Activated CD4-positive, alpha-beta T cell treated with anti-CD3 and anti-CD28 coated beads for 36 hours (primary cell): ENCODE results near the gene IFNA2. TPM values are rescaled to one million over a fixed set of nuclear protein-coding genes. Genes with fewer than 3 reads are reported as not detected.
"Not testable (repeated sequence)": the region's sequence is repeated elsewhere in the genome, so short reads cannot be mapped to it uniquely, and the experiment has no call there.

Experiments used
- ATAC-seq: fragments of 200-7000 bp; cut with Tn5 transposase; one replicate; pipeline ENCODE4 v1.10.0; 2021; ENCODE audit warnings: mild to moderate bottlenecking, moderate library complexity
- CTCF ChIA-PET: fragments of 350-600 bp; sonication (Branson Sonifier 250); formaldehyde crosslinking; loops from one replicate; lab custom pipeline; 2021; ENCODE audit warnings: antibody characterized with exemption; lab: Charles Lee
- POLR2A ChIA-PET: fragments of 350-600 bp; sonication (Branson Sonifier 250); formaldehyde crosslinking; loops from one replicate; lab custom pipeline; 2021; ENCODE audit warnings: antibody characterized with exemption, inconsistent platforms; lab: Charles Lee
- DNase-seq: peaks from one replicate; pipeline ENCODE4 v3.0.0-alpha.2; 2020
- H3K27ac Mint-ChIP-seq: one replicate; pipeline ENCODE4 v1.8.0; 2021; ENCODE audit warnings: mixed read lengths
- H3K27me3 Mint-ChIP-seq: one replicate; pipeline ENCODE4 v1.8.0; 2021; ENCODE audit warnings: mixed read lengths
- H3K36me3 Mint-ChIP-seq: one replicate; pipeline ENCODE4 v1.8.0; 2021; ENCODE audit warnings: low read depth, mixed read lengths
- H3K4me1 Mint-ChIP-seq: one replicate; pipeline ENCODE4 v1.8.0; 2021; ENCODE audit warnings: mixed read lengths
- H3K4me3 Mint-ChIP-seq: one replicate; pipeline ENCODE4 v1.8.0; 2021; ENCODE audit warnings: mild to moderate bottlenecking, moderate library complexity, mixed read lengths
- H3K9me3 Mint-ChIP-seq: one replicate; pipeline ENCODE4 v1.8.0; 2021; ENCODE audit warnings: low read depth, mixed read lengths
- intact Hi-C, 2 experiments: fragments of 100-400 bp; cut with DNase I in 1 of 2; cut with micrococcal nuclease in 1 of 2; formaldehyde crosslinking; loops; one replicate each; pipeline versions ENCODE4 v1.14.2 to v1.15.1; 2022 to 2024; cut with DNase I, micrococcal nuclease
- total RNA-seq, 2 experiments: library from RNA; stranded (reverse); gene quantifications; one replicate each; pipeline ENCODE4 v1.2.3, GENCODE V29; 2021

IFNA2 gene
- total RNA-seq: not detected

- Mint-ChIP-seq H3K4me1 (peaks cover 13% of the 10 kb centered on the region), H3K36me3 (no peaks in the 10 kb centered on the region), H3K27me3 (peaks cover 37% of the 10 kb centered on the region), H3K4me3 (no peak within 1 kb of the TSS), H3K9me3 (no peaks in the 10 kb centered on the region), H3K27ac (no peak within 1 kb of the TSS)
- POLR2A ChIA-PET: no interaction called here
- DNase-seq: no peak
- intact Hi-C loops: no loop called here
- ATAC-seq: no peak
- CTCF ChIA-PET: no interaction called here
Observed at GRCh38 chr9:21385131-21385670, at the start of gene IFNA2. Gene IFNA2 (minus strand): TSS chr9:21385398. CDS start chr9:21385329, 69 bp downstream.

GRCh38 chr9:21435015-21435383 lies 49.8 kb upstream of the IFNA2 start:
- ATAC-seq, H3K36me3 Mint-ChIP-seq, H3K4me1 Mint-ChIP-seq, intact Hi-C loops, H3K9me3 Mint-ChIP-seq, DNase-seq, H3K4me3 Mint-ChIP-seq, H3K27ac Mint-ChIP-seq, POLR2A ChIA-PET: not testable (repeated sequence)
- CTCF ChIA-PET: interaction anchor here (0.6 to 4.4 kb wide), 25 partner anchors 8 to 360 kb away, joined by 3 to 25 read pairs (median 5); no protein-coding TSS in a partner anchor
- H3K27me3 Mint-ChIP-seq: peaks cover 17% of the 10 kb centered on the region

- no peaks in the 10 kb centered on the region for H3K4me1 Mint-ChIP-seq
- peaks cover 19% of the 10 kb centered on the region for H3K27me3 Mint-ChIP-seq
- ATAC-seq (no peak), DNase-seq (peak; percentile 64)
- no peak overlapping the region for H3K4me3 Mint-ChIP-seq
- H3K9me3 Mint-ChIP-seq: no peaks in the 10 kb centered on the region
- no peaks in the 10 kb centered on the region for H3K36me3 Mint-ChIP-seq
- ChIA-PET CTCF (interaction anchor here (0.6 to 4.4 kb wide), 31 partner anchors 9 to 605 kb away, joined by 3 to 25 read pairs (median 4); no protein-coding TSS in a partner anchor), POLR2A (no interaction called here)
- no peak overlapping the region for H3K27ac Mint-ChIP-seq
- intact Hi-C loops: loop anchor here in 1 of 2 experiments (1.0 kb wide), 1 partner anchor 355 kb away; no protein-coding TSS in a partner anchor
Observed at GRCh38 chr9:21434202-21435014, 49.2 kb upstream of the IFNA2 start.

GRCh38 chr9:21432672-21433425 lies 47.7 kb upstream of the IFNA2 start:
- no peak for DNase-seq
- ATAC-seq: no peak
- H3K36me3 Mint-ChIP-seq: no peaks in the 10 kb centered on the region
- no peak overlapping the region for H3K4me3 Mint-ChIP-seq
- no peaks in the 10 kb centered on the region for H3K9me3 Mint-ChIP-seq
- ChIA-PET CTCF (interaction anchor here (0.6 to 4.4 kb wide), 7 partner anchors 9 to 697 kb away, joined by 3 to 25 read pairs (median 3); no protein-coding TSS in a partner anchor), POLR2A (no interaction called here)
- H3K27ac Mint-ChIP-seq: no peak overlapping the region
- H3K4me1 Mint-ChIP-seq: no peaks in the 10 kb centered on the region
- intact Hi-C loops: no loop called here
- H3K27me3 Mint-ChIP-seq: peaks cover 19% of the 10 kb centered on the region

GRCh38 chr9:21429191-21429590 lies 44.0 kb upstream of the IFNA2 start:
- POLR2A ChIA-PET: no interaction called here
- H3K27me3 Mint-ChIP-seq: peaks cover 22% of the 10 kb centered on the region
- no peaks in the 10 kb centered on the region for H3K4me1 Mint-ChIP-seq
- intact Hi-C loops: no loop called here
- DNase-seq (no peak), ATAC-seq (no peak)
- no peaks in the 10 kb centered on the region for H3K9me3 Mint-ChIP-seq
- no peak overlapping the region for H3K27ac Mint-ChIP-seq
- no peak overlapping the region for H3K4me3 Mint-ChIP-seq
- no peaks in the 10 kb centered on the region for H3K36me3 Mint-ChIP-seq
- CTCF ChIA-PET: no interaction called here

- H3K4me3 Mint-ChIP-seq: no peak overlapping the region
- no peak overlapping the region for H3K27ac Mint-ChIP-seq
- CTCF ChIA-PET: interaction anchor here (2.0 kb wide), 1 partner anchor 360 kb away, joined by 6 read pairs; no protein-coding TSS in a partner anchor
- POLR2A ChIA-PET: no interaction called here
- H3K36me3 Mint-ChIP-seq: no peaks in the 10 kb centered on the region
- ATAC-seq: no peak
- intact Hi-C loops: no loop called here
- no peaks in the 10 kb centered on the region for H3K4me1 Mint-ChIP-seq
- DNase-seq: no peak
- H3K27me3 Mint-ChIP-seq: peaks cover 17% of the 10 kb centered on the region
- H3K9me3 Mint-ChIP-seq: no peaks in the 10 kb centered on the region
Observed at GRCh38 chr9:21428235-21428634, 43.0 kb upstream of the IFNA2 start.

GRCh38 chr9:21415493-21416267 lies 30.5 kb upstream of the IFNA2 start:
- Mint-ChIP-seq H3K27me3 (peaks cover 4% of the 10 kb centered on the region), H3K9me3 (no peaks in the 10 kb centered on the region), H3K4me3 (no peak overlapping the region), H3K27ac (no peak overlapping the region), H3K36me3 (no peaks in the 10 kb centered on the region), H3K4me1 (no peaks in the 10 kb centered on the region)
- ChIA-PET POLR2A (no interaction called here), CTCF (interaction anchor here (0.5 kb wide), 1 partner anchor 221 kb away, joined by 3 read pairs; no protein-coding TSS in a partner anchor)
- ATAC-seq: no peak
- DNase-seq: no peak
- intact Hi-C loops: no loop called here

- Mint-ChIP-seq H3K4me3 (no peak overlapping the region), H3K27me3 (peaks cover 5% of the 10 kb centered on the region), H3K27ac (no peak overlapping the region), H3K36me3 (no peaks in the 10 kb centered on the region), H3K9me3 (no peaks in the 10 kb centered on the region), H3K4me1 (no peaks in the 10 kb centered on the region)
- intact Hi-C loops: no loop called here
- no peak for ATAC-seq
- DNase-seq: no peak
- CTCF ChIA-PET: interaction anchor here (0.5 to 1.3 kb wide), 4 partner anchors 18 to 241 kb away, joined by 3 to 6 read pairs (median 3); no protein-coding TSS in a partner anchor
- POLR2A ChIA-PET: no interaction called here
Observed at GRCh38 chr9:21414220-21414940, 29.2 kb upstream of the IFNA2 start.

- no peaks in the 10 kb centered on the region for H3K36me3 Mint-ChIP-seq
- peaks cover 5% of the 10 kb centered on the region for H3K27me3 Mint-ChIP-seq
- H3K4me1 Mint-ChIP-seq: no peaks in the 10 kb centered on the region
- H3K9me3 Mint-ChIP-seq: no peaks in the 10 kb centered on the region
- intact Hi-C loops: no loop called here
- DNase-seq (peak; percentile 31), ATAC-seq (peak; percentile 65)
- no peak overlapping the region for H3K27ac Mint-ChIP-seq
- CTCF ChIA-PET: interaction anchor here (0.5 to 1.2 kb wide), 2 partner anchors 85 to 242 kb away, joined by 3 to 6 read pairs; no protein-coding TSS in a partner anchor
- POLR2A ChIA-PET: no interaction called here
- H3K4me3 Mint-ChIP-seq: no peak overlapping the region
Observed at GRCh38 chr9:21413624-21414023, 28.4 kb upstream of the IFNA2 start.

GRCh38 chr9:21413151-21413550 lies 28.0 kb upstream of the IFNA2 start:
- CTCF ChIA-PET: interaction anchor here (1.2 kb wide), 1 partner anchor 84 kb away, joined by 6 read pairs; no protein-coding TSS in a partner anchor
- H3K4me1 Mint-ChIP-seq: no peaks in the 10 kb centered on the region
- peaks cover 5% of the 10 kb centered on the region for H3K27me3 Mint-ChIP-seq
- POLR2A ChIA-PET: no interaction called here
- ATAC-seq: no peak
- no peaks in the 10 kb centered on the region for H3K36me3 Mint-ChIP-seq
- no peak overlapping the region for H3K4me3 Mint-ChIP-seq
- H3K9me3 Mint-ChIP-seq: no peaks in the 10 kb centered on the region
- intact Hi-C loops: no loop called here
- H3K27ac Mint-ChIP-seq: no peak overlapping the region
- DNase-seq: no peak
